ENCODE measurements around the gene EDN2.

The EDN2 gene

GRCh38 chr1:41484402-41485241 is at the start of gene EDN2:
EDN2 (minus strand) TSS chr1:41484683; CDS start chr1:41484601, 82 bp downstream.
- peak; percentile 23 for DNase-seq (ENCODE audit: low spot score)

GRCh38 chr1:41533731-41534080 is 49.2 kb upstream of the EDN2 start:
- DNase-seq (ENCODE audit: low spot score): no peak

- no peak for DNase-seq (ENCODE audit: low spot score)
These were observed 48.7 kb upstream of the EDN2 start for GRCh38 chr1:41533016-41533730.

GRCh38 chr1:41532206-41532975 is 47.9 kb upstream of the EDN2 start:
- no peak for DNase-seq (ENCODE audit: low spot score)

GRCh38 chr1:41530411-41530810 is 45.9 kb upstream of the EDN2 start:
- DNase-seq (ENCODE audit: low spot score): no peak

- DNase-seq (ENCODE audit: low spot score): no peak
These were observed 45.3 kb upstream of the EDN2 start for GRCh38 chr1:41529621-41530395.

GRCh38 chr1:41528726-41529605 is 44.5 kb upstream of the EDN2 start:
- no peak for DNase-seq (ENCODE audit: low spot score)

- no peak for DNase-seq (ENCODE audit: low spot score)
These were observed 43.6 kb upstream of the EDN2 start for GRCh38 chr1:41528106-41528505.

GRCh38 chr1:41526956-41527561 is 42.6 kb upstream of the EDN2 start:
- no peak for DNase-seq (ENCODE audit: low spot score)

GRCh38 chr1:41525891-41526587 is 41.6 kb upstream of the EDN2 start:
- no peak for DNase-seq (ENCODE audit: low spot score)

GRCh38 chr1:41524676-41525675 is 40.5 kb upstream of the EDN2 start:
- DNase-seq (ENCODE audit: low spot score): no peak

GRCh38 chr1:41523949-41524675 is 39.6 kb upstream of the EDN2 start:
- no peak for DNase-seq (ENCODE audit: low spot score)

- DNase-seq (ENCODE audit: low spot score): no peak
These were observed 38.6 kb upstream of the EDN2 start for GRCh38 chr1:41523071-41523470.

- no peak for DNase-seq (ENCODE audit: low spot score)
These were observed 37.3 kb upstream of the EDN2 start for GRCh38 chr1:41521766-41522165.

- no peak for DNase-seq (ENCODE audit: low spot score)
These were observed 36.7 kb upstream of the EDN2 start for GRCh38 chr1:41520951-41521752.

- no peak for DNase-seq (ENCODE audit: low spot score)
These were observed 35.2 kb upstream of the EDN2 start for GRCh38 chr1:41519667-41520066.

GRCh38 chr1:41518471-41518870 is 34.0 kb upstream of the EDN2 start:
- DNase-seq (ENCODE audit: low spot score): no peak
